HepG2 (cell line): ENCODE results near the gene AKR1A1. TPM values are rescaled to one million over a fixed set of nuclear protein-coding genes. Genes with fewer than 3 reads are reported as not detected.
A peak's percentile ranks its signal among the peaks of the same experiment; 100 is the strongest.

Experiments
- CBFB ChIP-seq: sonication (generic); formaldehyde crosslinking; IDR thresholded peaks from 2 replicates; pipeline ENCODE4 v1.4.0; 2020; ENCODE audit warnings: missing genetic modification reagents
- MEF2D ChIP-seq: sonication (generic); formaldehyde crosslinking; IDR thresholded peaks from 2 replicates; pipeline ENCODE4 v1.5.1; 2020; ENCODE audit warnings: mild to moderate bottlenecking, missing genetic modification reagents
- MIER3 ChIP-seq: IDR thresholded peaks from 2 replicates; pipeline ENCODE4 v1.6.1; 2016; ENCODE audit warnings: missing compliant biosample characterization, borderline replicate concordance
- MZF1 ChIP-seq: sonication (generic); formaldehyde crosslinking; IDR thresholded peaks from 2 replicates; pipeline ENCODE4 v1.8.1; 2023; ENCODE audit warnings: mild to moderate bottlenecking, missing genetic modification reagents, borderline replicate concordance
- NR2C2 ChIP-seq: sonication (generic); formaldehyde crosslinking; IDR thresholded peaks from 2 replicates; pipeline ENCODE4 v1.4.0; 2020; ENCODE audit warnings: missing genetic modification reagents, mild to moderate bottlenecking, moderate library complexity, borderline replicate concordance
- SCMH1 ChIP-seq: sonication (generic); formaldehyde crosslinking; IDR thresholded peaks from 2 replicates; pipeline ENCODE4 v1.9.0; 2021; ENCODE audit warnings: missing genetic modification reagents, mild to moderate bottlenecking, borderline replicate concordance
- SP140L ChIP-seq: sonication (generic); formaldehyde crosslinking; IDR thresholded peaks from 2 replicates; pipeline ENCODE4 v1.4.0; 2020; ENCODE audit warnings: missing genetic modification reagents, borderline replicate concordance
- ZFP82 ChIP-seq: sonication (generic); formaldehyde crosslinking; IDR thresholded peaks from 2 replicates; pipeline ENCODE4 v1.5.1; 2020; ENCODE audit warnings: mild to moderate bottlenecking, missing genetic modification reagents, borderline replicate concordance
- ZNF543 ChIP-seq: sonication (generic); formaldehyde crosslinking; IDR thresholded peaks from 2 replicates; pipeline ENCODE4 v1.4.0; 2020; ENCODE audit warnings: mild to moderate bottlenecking, missing genetic modification reagents
- ZNF619 ChIP-seq: sonication (generic); formaldehyde crosslinking; IDR thresholded peaks from 2 replicates; pipeline ENCODE4 v1.4.0; 2020; ENCODE audit warnings: mild to moderate bottlenecking, missing genetic modification reagents
- ZNF761 ChIP-seq: sonication (generic); formaldehyde crosslinking; conservative IDR thresholded peaks from 2 replicates; pipeline ENCODE4 v1.4.0; 2020; ENCODE audit warnings: mild to moderate bottlenecking, missing genetic modification reagents
- ZNF780A ChIP-seq: sonication (generic); formaldehyde crosslinking; IDR thresholded peaks from 2 replicates; pipeline ENCODE4 v1.8.0; 2022; ENCODE audit warnings: mild to moderate bottlenecking, missing genetic modification reagents, moderate library complexity
- polyA plus RNA-seq, 8 experiments: library from polyadenylated mRNA; depleted of rRNA in 3 of 8; stranded (reverse) in 7 of 8; unstranded in 1 of 8; fragments of >200 nt; fragmentation: Illumina TruSeq in 4 of 8; extraction: Trizol in 4 of 8; gene quantifications; 2 replicates each; pipeline versions ENCODE4 v1.2.1 to v1.2.3, GENCODE V29; 2011 to 2016; ENCODE audit warnings: low read depth in 4 of 8, missing spikeins in 1 of 8, mixed read lengths in 1 of 8; ENCODE audit not compliant: insufficient read depth in 1 of 8
- total RNA-seq, 5 experiments: library from RNA; depleted of rRNA; stranded (reverse); fragments of >200 nt; fragmentation: Illumina TruSeq; extraction: Trizol; gene quantifications; 2 replicates each; pipeline ENCODE4 v1.2.3, GENCODE V29; 2016; ENCODE audit warnings: low read depth in 1 of 5
- TF ChIP-seq, protein P1 (sequence below): sonication (generic); formaldehyde crosslinking; IDR thresholded peaks from 2 replicates; pipeline ENCODE4 v1.5.0; 2020; ENCODE audit warnings: mild to moderate bottlenecking, missing genetic modification reagents, moderate library complexity
- TF ChIP-seq, protein P2 (sequence below): sonication (generic); formaldehyde crosslinking; IDR thresholded peaks from 2 replicates; pipeline ENCODE4 v1.5.0; 2020; ENCODE audit warnings: mild to moderate bottlenecking, missing genetic modification reagents, borderline replicate concordance
- TF ChIP-seq, protein P3 (sequence below): sonication (generic); formaldehyde crosslinking; IDR thresholded peaks from 2 replicates; pipeline ENCODE4 v1.4.0; 2020; ENCODE audit warnings: mild to moderate bottlenecking, low read depth, missing genetic modification reagents
- TF ChIP-seq, protein P4 (sequence below): sonication (generic); formaldehyde crosslinking; IDR thresholded peaks from 2 replicates; pipeline ENCODE4 v1.5.0; 2020; ENCODE audit warnings: missing genetic modification reagents, mild to moderate bottlenecking, borderline replicate concordance
- TF ChIP-seq, protein P5 (sequence below): sonication (generic); formaldehyde crosslinking; IDR thresholded peaks from 2 replicates; pipeline ENCODE4 v1.4.0; 2020; ENCODE audit warnings: mild to moderate bottlenecking, missing genetic modification reagents

The AKR1A1 gene
- total and polyA plus RNA-seq, 2 of the 13 experiments (the other 11 are each of a cell fraction or from before 2014, with no cell fraction given), result 181 to 217 TPM

DNA sequence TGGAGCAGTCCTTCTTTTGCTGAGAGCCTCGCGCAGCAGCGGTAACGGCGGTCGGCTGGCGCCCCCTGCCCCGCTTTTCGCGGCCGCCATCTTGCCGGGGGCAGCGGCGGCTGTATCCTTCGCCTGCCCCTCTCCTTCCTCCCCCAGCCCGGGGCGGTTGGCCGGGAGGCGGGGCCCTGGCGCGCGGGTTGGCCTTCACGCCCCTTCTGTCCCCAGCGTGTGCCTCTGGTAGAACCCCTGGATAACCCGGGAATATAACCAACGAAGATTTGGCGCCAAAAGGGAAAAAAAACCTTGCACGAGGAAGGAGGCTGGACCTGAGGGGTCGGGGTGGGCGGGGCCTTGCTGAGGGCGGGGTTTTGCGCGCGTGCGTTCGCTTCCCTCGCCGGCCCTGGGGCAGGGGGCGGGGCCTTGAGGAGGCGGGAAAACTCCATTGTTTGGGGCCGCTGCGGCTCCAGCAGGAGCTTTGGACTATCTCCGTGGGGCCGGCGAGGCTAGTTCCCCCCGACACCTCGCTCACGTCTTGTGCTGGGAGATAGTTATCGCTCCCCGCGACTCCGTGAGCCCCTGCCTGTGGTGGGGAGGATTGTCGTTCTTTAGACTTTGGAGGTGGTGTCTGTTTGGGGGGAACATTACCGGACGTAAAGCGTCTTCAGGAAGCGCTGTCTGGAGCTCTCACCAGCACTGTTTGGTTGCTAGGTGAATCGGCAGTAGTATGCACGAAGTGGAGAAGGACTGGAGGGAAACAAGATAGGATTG, 33.9 kb downstream of the AKR1A1 start (continued):
- TF ChIP-seq, protein P1, sequence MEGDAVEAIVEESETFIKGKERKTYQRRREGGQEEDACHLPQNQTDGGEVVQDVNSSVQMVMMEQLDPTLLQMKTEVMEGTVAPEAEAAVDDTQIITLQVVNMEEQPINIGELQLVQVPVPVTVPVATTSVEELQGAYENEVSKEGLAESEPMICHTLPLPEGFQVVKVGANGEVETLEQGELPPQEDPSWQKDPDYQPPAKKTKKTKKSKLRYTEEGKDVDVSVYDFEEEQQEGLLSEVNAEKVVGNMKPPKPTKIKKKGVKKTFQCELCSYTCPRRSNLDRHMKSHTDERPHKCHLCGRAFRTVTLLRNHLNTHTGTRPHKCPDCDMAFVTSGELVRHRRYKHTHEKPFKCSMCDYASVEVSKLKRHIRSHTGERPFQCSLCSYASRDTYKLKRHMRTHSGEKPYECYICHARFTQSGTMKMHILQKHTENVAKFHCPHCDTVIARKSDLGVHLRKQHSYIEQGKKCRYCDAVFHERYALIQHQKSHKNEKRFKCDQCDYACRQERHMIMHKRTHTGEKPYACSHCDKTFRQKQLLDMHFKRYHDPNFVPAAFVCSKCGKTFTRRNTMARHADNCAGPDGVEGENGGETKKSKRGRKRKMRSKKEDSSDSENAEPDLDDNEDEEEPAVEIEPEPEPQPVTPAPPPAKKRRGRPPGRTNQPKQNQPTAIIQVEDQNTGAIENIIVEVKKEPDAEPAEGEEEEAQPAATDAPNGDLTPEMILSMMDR (CRISPR knock-in tag), result peak; percentile 63
- TF ChIP-seq NR2C2, result no peak
- TF ChIP-seq CBFB (CRISPR knock-in tag), result no peak
- TF ChIP-seq, protein P2, sequence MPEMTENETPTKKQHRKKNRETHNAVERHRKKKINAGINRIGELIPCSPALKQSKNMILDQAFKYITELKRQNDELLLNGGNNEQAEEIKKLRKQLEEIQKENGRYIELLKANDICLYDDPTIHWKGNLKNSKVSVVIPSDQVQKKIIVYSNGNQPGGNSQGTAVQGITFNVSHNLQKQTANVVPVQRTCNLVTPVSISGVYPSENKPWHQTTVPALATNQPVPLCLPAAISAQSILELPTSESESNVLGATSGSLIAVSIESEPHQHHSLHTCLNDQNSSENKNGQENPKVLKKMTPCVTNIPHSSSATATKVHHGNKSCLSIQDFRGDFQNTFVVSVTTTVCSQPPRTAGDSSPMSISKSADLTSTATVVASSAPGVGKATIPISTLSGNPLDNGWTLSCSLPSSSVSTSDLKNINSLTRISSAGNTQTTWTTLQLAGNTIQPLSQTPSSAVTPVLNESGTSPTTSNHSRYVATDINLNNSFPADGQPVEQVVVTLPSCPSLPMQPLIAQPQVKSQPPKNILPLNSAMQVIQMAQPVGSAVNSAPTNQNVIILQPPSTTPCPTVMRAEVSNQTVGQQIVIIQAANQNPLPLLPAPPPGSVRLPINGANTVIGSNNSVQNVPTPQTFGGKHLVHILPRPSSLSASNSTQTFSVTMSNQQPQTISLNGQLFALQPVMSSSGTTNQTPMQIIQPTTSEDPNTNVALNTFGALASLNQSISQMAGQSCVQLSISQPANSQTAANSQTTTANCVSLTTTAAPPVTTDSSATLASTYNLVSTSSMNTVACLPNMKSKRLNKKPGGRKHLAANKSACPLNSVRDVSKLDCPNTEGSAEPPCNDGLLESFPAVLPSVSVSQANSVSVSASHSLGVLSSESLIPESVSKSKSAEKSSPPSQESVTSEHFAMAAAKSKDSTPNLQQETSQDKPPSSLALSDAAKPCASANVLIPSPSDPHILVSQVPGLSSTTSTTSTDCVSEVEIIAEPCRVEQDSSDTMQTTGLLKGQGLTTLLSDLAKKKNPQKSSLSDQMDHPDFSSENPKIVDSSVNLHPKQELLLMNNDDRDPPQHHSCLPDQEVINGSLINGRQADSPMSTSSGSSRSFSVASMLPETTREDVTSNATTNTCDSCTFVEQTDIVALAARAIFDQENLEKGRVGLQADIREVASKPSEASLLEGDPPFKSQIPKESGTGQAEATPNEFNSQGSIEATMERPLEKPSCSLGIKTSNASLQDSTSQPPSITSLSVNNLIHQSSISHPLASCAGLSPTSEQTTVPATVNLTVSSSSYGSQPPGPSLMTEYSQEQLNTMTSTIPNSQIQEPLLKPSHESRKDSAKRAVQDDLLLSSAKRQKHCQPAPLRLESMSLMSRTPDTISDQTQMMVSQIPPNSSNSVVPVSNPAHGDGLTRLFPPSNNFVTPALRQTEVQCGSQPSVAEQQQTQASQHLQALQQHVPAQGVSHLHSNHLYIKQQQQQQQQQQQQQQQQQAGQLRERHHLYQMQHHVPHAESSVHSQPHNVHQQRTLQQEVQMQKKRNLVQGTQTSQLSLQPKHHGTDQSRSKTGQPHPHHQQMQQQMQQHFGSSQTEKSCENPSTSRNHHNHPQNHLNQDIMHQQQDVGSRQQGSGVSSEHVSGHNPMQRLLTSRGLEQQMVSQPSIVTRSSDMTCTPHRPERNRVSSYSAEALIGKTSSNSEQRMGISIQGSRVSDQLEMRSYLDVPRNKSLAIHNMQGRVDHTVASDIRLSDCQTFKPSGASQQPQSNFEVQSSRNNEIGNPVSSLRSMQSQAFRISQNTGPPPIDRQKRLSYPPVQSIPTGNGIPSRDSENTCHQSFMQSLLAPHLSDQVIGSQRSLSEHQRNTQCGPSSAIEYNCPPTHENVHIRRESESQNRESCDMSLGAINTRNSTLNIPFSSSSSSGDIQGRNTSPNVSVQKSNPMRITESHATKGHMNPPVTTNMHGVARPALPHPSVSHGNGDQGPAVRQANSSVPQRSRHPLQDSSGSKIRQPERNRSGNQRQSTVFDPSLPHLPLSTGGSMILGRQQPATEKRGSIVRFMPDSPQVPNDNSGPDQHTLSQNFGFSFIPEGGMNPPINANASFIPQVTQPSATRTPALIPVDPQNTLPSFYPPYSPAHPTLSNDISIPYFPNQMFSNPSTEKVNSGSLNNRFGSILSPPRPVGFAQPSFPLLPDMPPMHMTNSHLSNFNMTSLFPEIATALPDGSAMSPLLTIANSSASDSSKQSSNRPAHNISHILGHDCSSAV (CRISPR knock-in tag), result no peak
- TF ChIP-seq, protein P3, sequence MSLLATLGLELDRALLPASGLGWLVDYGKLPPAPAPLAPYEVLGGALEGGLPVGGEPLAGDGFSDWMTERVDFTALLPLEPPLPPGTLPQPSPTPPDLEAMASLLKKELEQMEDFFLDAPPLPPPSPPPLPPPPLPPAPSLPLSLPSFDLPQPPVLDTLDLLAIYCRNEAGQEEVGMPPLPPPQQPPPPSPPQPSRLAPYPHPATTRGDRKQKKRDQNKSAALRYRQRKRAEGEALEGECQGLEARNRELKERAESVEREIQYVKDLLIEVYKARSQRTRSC (CRISPR knock-in tag), result no peak
- TF ChIP-seq ZNF543 (CRISPR knock-in tag), result no peak; the same call in 1 of the 2 replicates
- no peak for TF ChIP-seq MIER3 (CRISPR knock-in tag)
- no peak for TF ChIP-seq MZF1 (CRISPR knock-in tag)
- no peak for TF ChIP-seq SCMH1 (CRISPR knock-in tag)
- TF ChIP-seq, protein P4, sequence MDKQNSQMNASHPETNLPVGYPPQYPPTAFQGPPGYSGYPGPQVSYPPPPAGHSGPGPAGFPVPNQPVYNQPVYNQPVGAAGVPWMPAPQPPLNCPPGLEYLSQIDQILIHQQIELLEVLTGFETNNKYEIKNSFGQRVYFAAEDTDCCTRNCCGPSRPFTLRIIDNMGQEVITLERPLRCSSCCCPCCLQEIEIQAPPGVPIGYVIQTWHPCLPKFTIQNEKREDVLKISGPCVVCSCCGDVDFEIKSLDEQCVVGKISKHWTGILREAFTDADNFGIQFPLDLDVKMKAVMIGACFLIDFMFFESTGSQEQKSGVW (CRISPR knock-in tag), result no peak
- TF ChIP-seq, protein P5, sequence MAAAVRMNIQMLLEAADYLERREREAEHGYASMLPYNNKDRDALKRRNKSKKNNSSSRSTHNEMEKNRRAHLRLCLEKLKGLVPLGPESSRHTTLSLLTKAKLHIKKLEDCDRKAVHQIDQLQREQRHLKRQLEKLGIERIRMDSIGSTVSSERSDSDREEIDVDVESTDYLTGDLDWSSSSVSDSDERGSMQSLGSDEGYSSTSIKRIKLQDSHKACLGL (CRISPR knock-in tag), result no peak
- no peak for TF ChIP-seq ZNF761 (CRISPR knock-in tag)
- TF ChIP-seq ZFP82 (CRISPR knock-in tag), result no peak
- no peak for TF ChIP-seq ZNF619
- TF ChIP-seq ZNF780A (CRISPR knock-in tag), result no peak
- no peak for TF ChIP-seq SP140L (CRISPR knock-in tag)
- no peak; the same call in 1 of the 2 replicates for TF ChIP-seq MEF2D (CRISPR knock-in tag)
